HG03175 (cell line): ENCODE measurements around the gene KPNA5.
A peak's percentile ranks its signal among the peaks of the same experiment; 100 is the strongest.

Experiments used
- ATAC-seq: cut with Tn5 transposase; IDR thresholded peaks from one replicate; pipeline ENCODE4 v1.9.1; 2021; ENCODE audit warnings: mild to moderate bottlenecking, moderate library complexity; ENCODE audit not compliant: unreplicated experiment

The KPNA5 gene

DNA sequence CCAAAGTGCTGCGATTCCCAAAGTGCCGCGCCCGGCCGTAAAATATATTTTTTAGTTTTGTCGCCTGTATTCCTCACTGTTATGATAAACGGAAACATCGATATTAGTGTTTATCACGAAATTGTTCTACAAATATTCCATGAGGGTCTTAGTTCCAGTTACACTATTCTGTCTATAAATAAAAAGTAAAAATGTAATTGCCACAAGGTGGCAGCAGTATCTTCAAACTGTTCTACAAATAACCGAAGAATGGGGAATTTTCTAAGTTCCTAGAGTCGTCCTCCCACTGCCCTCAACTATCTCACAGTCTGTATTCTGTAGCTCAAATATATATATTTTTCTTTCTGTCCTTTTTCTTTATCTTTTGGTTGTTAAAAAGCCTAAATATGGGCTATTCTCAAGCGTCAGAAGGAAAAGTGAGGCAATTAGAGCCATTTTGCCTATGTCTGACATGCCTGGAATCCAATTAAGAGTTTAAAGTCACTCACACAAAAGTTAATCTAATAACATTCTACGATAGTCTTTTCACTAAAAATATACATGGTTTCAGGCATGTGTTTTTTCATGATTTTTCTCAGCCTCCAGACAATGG lies 98.7 kb downstream of the KPNA5 start:
- ATAC-seq: peak; percentile 63

DNA sequence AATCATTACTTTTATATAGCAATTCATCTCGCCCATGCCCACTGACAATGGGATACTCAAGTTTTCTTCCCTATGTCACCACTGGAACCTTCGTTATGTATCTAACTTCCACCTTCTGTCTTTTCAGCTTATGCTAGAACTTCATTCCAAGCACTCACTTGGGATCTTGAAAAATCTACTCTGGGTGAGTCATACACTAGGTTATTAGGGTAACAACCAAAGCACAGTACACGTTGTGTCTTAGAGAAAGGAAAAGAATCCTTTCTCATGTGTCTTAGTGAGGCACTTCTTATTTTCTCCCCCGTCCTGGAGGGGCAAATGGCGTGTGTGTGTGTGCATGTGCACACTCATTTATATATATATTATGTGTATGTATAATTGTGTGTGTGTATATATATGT lies 102.8 kb downstream of the KPNA5 start:
- no peak for ATAC-seq
